Hematopoietic multipotent progenitor cell treated with erythropoietin and hydrocortisone succinate and interleukin-3 and kit ligand, for 15 days (in vitro differentiated cells): ENCODE measurements around the gene NDST4.

Experiments used
- DNase-seq: peaks from one replicate; pipeline ENCODE4 v3.0.0-alpha.2; 2015; ENCODE audit warnings: low spot score

Gene NDST4

DNA sequence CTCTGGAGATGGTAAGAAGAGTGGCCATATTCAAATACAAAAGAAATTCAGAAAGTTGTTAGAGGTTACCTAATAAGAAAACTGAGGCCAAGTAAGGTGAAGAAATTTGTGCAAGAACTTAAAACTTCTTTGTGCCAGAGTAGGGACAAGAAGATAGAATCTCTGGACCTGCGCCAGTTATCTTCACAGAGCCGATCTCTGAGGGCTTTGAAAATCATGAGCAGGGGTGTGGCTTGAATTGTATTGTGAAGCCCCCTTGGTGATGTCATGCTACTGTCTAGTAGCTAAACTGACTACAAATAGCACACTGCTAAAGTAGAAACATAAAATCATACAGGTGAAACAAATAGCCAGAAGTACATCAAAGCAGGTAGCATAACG, 330.2 kb downstream of the NDST4 start:
- DNase-seq, result no peak

DNA sequence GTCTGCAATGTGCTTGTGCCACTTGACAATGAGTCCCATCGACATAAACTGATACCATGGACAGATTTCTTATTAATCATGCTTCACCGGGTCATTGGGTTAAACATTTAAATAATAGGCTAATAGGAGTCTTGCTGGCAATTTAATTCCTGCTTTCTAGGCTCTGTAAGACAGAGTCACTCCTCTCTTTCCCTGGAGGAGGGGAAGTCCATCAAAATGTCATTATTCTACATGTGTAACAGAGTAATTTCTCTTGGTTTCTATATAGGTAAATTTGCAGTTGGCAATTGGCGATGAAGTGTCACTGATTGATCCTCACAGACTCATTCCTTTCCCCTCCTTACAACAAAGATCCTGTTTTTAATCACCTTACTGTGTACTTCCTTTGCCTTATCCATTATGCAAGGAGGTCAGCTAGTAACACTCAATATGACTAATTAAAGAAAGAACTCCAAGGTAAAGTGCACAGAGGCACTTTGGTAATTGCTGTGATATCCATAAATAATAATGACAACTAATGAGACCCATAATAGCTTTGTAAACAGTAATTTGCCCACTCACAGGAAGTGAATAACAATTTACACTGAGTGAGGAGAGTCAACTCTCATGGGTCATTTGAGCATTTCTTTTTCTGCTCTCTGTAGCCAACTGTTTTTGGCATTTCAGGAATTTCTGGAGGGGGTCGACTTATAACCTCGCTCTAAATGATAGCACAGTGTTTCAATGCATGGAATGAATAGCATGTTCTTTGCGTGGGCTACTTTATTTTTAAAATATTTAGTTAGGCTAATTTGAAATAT, 330.8 kb downstream of the NDST4 start:
- no peak for DNase-seq

DNA sequence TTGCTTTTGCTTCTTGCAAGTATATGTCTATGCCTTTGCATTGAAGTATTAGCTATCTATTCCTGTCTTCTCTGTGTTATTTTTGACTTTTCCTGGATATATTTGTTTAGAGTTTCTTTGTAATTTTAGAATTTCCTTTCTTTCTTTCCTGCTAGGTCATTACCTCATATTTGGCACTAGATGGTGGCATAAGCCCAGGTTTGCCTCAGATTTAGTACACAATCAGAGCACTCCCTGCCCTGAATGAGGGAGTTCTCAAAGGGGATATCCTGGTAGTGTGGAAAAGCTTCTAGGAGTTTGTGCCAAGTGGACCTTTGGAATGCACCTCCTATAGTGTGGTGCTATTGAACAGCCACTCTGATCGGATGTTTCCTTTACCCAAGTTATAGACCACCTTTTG, 333.2 kb downstream of the NDST4 start:
- DNase-seq, result no peak
